CD4-positive, CD25-positive, alpha-beta regulatory T cell (primary cell): ENCODE measurements around the gene CTBP2. TPM values are rescaled to one million over a fixed set of nuclear protein-coding genes. Genes with fewer than 3 reads are reported as not detected.

ENCODE experiments used
- ATAC-seq, 2 donors: fragments of 150-1000 bp; cut with Tn5 transposase; one replicate each; pipeline ENCODE4 v1.10.0; 2021; ENCODE audit warnings: low read depth in 2 of 2, moderate number of reproducible peaks in 2 of 2, moderate library complexity in 1 of 2
- DNase-seq, 3 donors: peaks; one replicate each; pipeline versions ENCODE4 v3.0.0 to v3.0.0-alpha.2; 2012 to 2022; ENCODE audit warnings: mixed read lengths in 1 of 3
- H3K27ac ChIP-seq: one replicate; pipeline ENCODE4 v1.7.0; 2013; ENCODE audit warnings: mild to moderate bottlenecking, low read length; ENCODE audit not compliant: insufficient read depth, poor library complexity, severe bottlenecking
- H3K27me3 ChIP-seq: one replicate; pipeline ENCODE4 v1.7.0; 2013; ENCODE audit warnings: low read length; ENCODE audit not compliant: control insufficient read depth, insufficient read depth
- H3K36me3 ChIP-seq: one replicate; pipeline ENCODE4 v1.7.0; 2013; ENCODE audit warnings: mild to moderate bottlenecking, low read length, moderate library complexity; ENCODE audit not compliant: control insufficient read depth, insufficient read depth
- H3K4me1 ChIP-seq: 2 replicates; pipeline ENCODE4 v1.7.0; 2013; ENCODE audit warnings: mild to moderate bottlenecking, low read length; ENCODE audit not compliant: insufficient read depth, control insufficient read depth, poor library complexity, severe bottlenecking
- H3K4me3 ChIP-seq: one replicate; pipeline ENCODE4 v1.7.0; 2013; ENCODE audit warnings: low read depth, mild to moderate bottlenecking, low read length, moderate library complexity
- H3K9me3 ChIP-seq, 2 experiments: 1 replicate in 1 of 2; 2 replicates in 1 of 2; pipeline ENCODE4 v1.7.0; 2013; ENCODE audit warnings: low read length in 2 of 2, mild to moderate bottlenecking in 1 of 2, moderate library complexity in 1 of 2; ENCODE audit not compliant: control insufficient read depth in 2 of 2
- H3K27ac Mint-ChIP-seq, 3 donors: one replicate each; pipeline ENCODE4 v1.8.0; 2020 to 2022; ENCODE audit warnings: mild to moderate bottlenecking in 3 of 3, mixed read lengths in 3 of 3, moderate library complexity in 2 of 3
- H3K27me3 Mint-ChIP-seq: one replicate; pipeline ENCODE4 v1.8.0; 2022; ENCODE audit warnings: mild to moderate bottlenecking, mixed read lengths
- H3K36me3 Mint-ChIP-seq: one replicate; pipeline ENCODE4 v1.8.0; 2020; ENCODE audit warnings: mixed read lengths
- H3K4me1 Mint-ChIP-seq, 4 donors: one replicate each; pipeline ENCODE4 v1.8.0; 2020 to 2022; ENCODE audit warnings: mixed read lengths in 4 of 4, mild to moderate bottlenecking in 1 of 4
- H3K4me3 Mint-ChIP-seq, 4 donors: one replicate each; pipeline ENCODE4 v1.8.0; 2020 to 2022; ENCODE audit warnings: mild to moderate bottlenecking in 4 of 4, mixed read lengths in 4 of 4, moderate library complexity in 3 of 4
- H3K9me3 Mint-ChIP-seq, 7 donors: one replicate each; pipeline ENCODE4 v1.8.0; 2020 to 2022; ENCODE audit warnings: mixed read lengths in 7 of 7, mild to moderate bottlenecking in 3 of 7, moderate library complexity in 2 of 7
- polyA plus RNA-seq, 4 donors: library from polyadenylated mRNA; unstranded; fragments of 300-500 nt; fragmentation: Illumina TruSeq; gene quantifications; one replicate each; pipeline ENCODE4 v1.2.3, GENCODE V29; 2021
- total RNA-seq: library from RNA; stranded (reverse); gene quantifications from one replicate; pipeline ENCODE4 v1.2.3, GENCODE V29; 2022

CTBP2 gene
- total and polyA plus RNA-seq, 5 donors from 2014 or later = 0.10 to 0.49 (median 0.13) TPM; not detected in 2

- H3K4me1 ChIP-seq = no peaks in the 10 kb centered on the region
- H3K9me3 ChIP-seq = no peaks in the 10 kb centered on the region
- no peaks in the 10 kb centered on the region for H3K9me3 Mint-ChIP-seq
- H3K27me3 ChIP-seq = no peaks in the 10 kb centered on the region
- H3K27ac ChIP-seq = no peak overlapping the region
- peaks cover 8% of the 10 kb centered on the region for H3K27me3 Mint-ChIP-seq
- peak overlapping the region in 1 of 4 donors; percentile 43 for H3K4me3 Mint-ChIP-seq
- no peaks in the 10 kb centered on the region for H3K4me1 Mint-ChIP-seq
- no peak overlapping the region for H3K4me3 ChIP-seq
- H3K27ac Mint-ChIP-seq = no peak overlapping the region
- ATAC-seq (peak in 1 of 2 donors; percentile 6), DNase-seq (no peak)
- no peaks in the 10 kb centered on the region for H3K36me3 ChIP-seq
- no peaks in the 10 kb centered on the region for H3K36me3 Mint-ChIP-seq
These were observed 103.0 kb downstream of the CTBP2 start for GRCh38 chr10:125057158-125058001.

DNA sequence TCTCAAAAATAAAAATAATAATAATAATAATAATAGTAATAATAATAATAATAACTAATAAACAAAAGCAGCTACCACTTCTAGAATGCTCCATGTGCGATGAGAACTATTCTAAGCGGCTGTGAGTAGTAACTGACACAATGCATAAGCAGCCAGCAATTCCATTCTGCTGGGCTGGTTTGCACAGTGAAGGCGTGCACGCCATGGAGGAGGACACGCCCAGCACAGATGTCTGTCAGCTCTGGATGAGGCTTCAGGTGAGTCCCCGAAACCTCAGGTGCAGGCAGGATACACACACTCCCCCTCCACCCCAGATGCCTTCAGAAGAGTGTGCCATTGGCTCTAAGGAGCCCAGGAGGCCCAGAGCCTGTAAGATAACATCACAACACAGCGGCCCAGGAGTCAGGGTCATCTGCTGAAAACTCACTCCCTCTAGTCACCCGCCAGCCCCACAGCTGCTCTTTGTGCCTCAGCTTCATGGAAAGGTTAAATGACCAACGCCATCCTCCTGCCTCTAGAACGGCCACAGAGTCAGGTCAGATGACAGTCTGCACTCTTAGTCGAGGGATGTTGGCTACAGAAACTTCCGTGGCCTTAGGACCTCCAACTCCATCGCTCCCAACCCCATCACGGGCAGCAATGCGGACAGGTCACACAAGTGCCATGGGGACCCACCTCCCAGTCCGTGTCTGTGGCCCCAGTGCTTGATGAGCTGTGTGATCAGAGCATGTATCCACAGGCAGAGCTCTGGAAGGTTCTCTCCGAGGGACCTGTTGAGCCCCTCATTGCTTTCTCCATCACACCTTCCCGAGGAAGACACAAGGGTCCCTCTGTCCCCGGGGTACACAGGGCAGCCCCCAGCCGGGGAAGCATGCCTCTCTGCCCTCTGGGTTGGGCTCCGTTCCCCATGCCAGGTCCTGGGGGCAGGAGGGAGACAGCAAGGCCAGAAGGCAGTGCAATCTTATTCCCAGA, 103.9 kb downstream of the CTBP2 start:
- no peak for DNase-seq
- no peaks in the 10 kb centered on the region for H3K9me3 ChIP-seq
- no peaks in the 10 kb centered on the region for H3K9me3 Mint-ChIP-seq
- peaks cover 8% of the 10 kb centered on the region for H3K27me3 Mint-ChIP-seq
- no peak overlapping the region for H3K27ac ChIP-seq
- no peak overlapping the region for H3K4me3 Mint-ChIP-seq
- no peaks in the 10 kb centered on the region for H3K36me3 ChIP-seq
- no peaks in the 10 kb centered on the region for H3K4me1 ChIP-seq
- no peaks in the 10 kb centered on the region for H3K36me3 Mint-ChIP-seq
- no peaks in the 10 kb centered on the region for H3K4me1 Mint-ChIP-seq
- peak overlapping the region in 1 of 3 donors; percentile 5 for H3K27ac Mint-ChIP-seq
- no peak for ATAC-seq
- no peaks in the 10 kb centered on the region for H3K27me3 ChIP-seq
- no peak overlapping the region for H3K4me3 ChIP-seq

GRCh38 chr10:125055446-125055845, 104.9 kb downstream of the CTBP2 start:
- H3K9me3 ChIP-seq = no peaks in the 10 kb centered on the region

DNA sequence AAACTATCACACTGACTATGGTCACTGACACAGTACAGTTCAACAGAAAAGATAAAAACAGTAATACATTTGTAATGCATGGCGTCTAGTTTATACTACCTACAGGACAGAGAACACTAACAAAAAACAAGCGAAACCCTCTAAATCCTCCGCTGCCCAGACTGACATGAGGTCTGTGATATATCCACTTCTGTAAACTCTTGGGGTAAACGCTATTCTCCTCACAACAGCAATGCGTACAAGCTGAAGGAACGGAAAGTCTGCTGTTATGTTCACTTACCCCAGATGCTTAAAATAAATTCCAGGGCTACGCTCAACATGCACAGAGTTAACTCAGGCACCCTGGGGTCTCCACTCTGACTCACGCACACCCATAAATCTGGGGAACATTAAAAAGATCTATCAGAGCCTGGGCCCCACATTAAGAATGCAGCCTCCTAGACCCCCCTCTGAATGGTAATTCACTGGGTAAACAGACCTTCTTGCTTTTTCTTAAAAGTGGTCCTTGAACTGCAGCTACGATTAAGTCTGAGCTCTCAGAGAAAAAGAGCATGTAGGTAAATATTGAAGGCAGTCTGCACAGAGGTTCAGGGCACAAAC, 105.6 kb downstream of the CTBP2 start:
- H3K27ac ChIP-seq = no peak overlapping the region
- peaks cover 5% of the 10 kb centered on the region for H3K27me3 Mint-ChIP-seq
- H3K4me3 ChIP-seq = no peak overlapping the region
- no peaks in the 10 kb centered on the region for H3K4me1 Mint-ChIP-seq
- H3K27me3 ChIP-seq = no peaks in the 10 kb centered on the region
- H3K36me3 Mint-ChIP-seq = no peaks in the 10 kb centered on the region
- no peak overlapping the region for H3K4me3 Mint-ChIP-seq
- no peak overlapping the region for H3K27ac Mint-ChIP-seq
- H3K36me3 ChIP-seq = no peaks in the 10 kb centered on the region
- DNase-seq (no peak), ATAC-seq (no peak)
- no peaks in the 10 kb centered on the region for H3K9me3 ChIP-seq
- H3K4me1 ChIP-seq = no peaks in the 10 kb centered on the region
- H3K9me3 Mint-ChIP-seq = no peaks in the 10 kb centered on the region

More at GRCh38 chr10:125055446-125055845, 104.9 kb downstream of the CTBP2 start:
- Mint-ChIP-seq H3K4me1 (no peaks in the 10 kb centered on the region), H3K36me3 (no peaks in the 10 kb centered on the region), H3K27ac (no peak overlapping the region), H3K4me3 (no peak overlapping the region), H3K9me3 (no peaks in the 10 kb centered on the region), H3K27me3 (peaks cover 8% of the 10 kb centered on the region)
- no peak for DNase-seq
- Histone ChIP-seq H3K36me3 (no peaks in the 10 kb centered on the region), H3K4me3 (no peak overlapping the region), H3K27ac (no peak overlapping the region), H3K4me1 (no peaks in the 10 kb centered on the region), H3K27me3 (no peaks in the 10 kb centered on the region)
- no peak for ATAC-seq

- Histone ChIP-seq H3K27me3 (no peaks in the 10 kb centered on the region), H3K9me3 (no peaks in the 10 kb centered on the region), H3K4me3 (no peak overlapping the region), H3K4me1 (no peaks in the 10 kb centered on the region), H3K36me3 (no peaks in the 10 kb centered on the region), H3K27ac (no peak overlapping the region)
- ATAC-seq = no peak
- no peaks in the 10 kb centered on the region for H3K9me3 Mint-ChIP-seq
- H3K4me3 Mint-ChIP-seq = no peak overlapping the region
- H3K27ac Mint-ChIP-seq = no peak overlapping the region
- peaks cover 3% of the 10 kb centered on the region for H3K27me3 Mint-ChIP-seq
- no peaks in the 10 kb centered on the region for H3K36me3 Mint-ChIP-seq
- DNase-seq = no peak
- no peaks in the 10 kb centered on the region for H3K4me1 Mint-ChIP-seq
These were observed 106.1 kb downstream of the CTBP2 start for GRCh38 chr10:125054216-125054615.

- Mint-ChIP-seq H3K27me3 (no peaks in the 10 kb centered on the region), H3K9me3 (no peaks in the 10 kb centered on the region), H3K4me1 (no peaks in the 10 kb centered on the region), H3K36me3 (no peaks in the 10 kb centered on the region), H3K27ac (no peak overlapping the region), H3K4me3 (no peak overlapping the region)
- Histone ChIP-seq H3K27me3 (no peaks in the 10 kb centered on the region), H3K4me1 (no peaks in the 10 kb centered on the region), H3K27ac (no peak overlapping the region), H3K9me3 (no peaks in the 10 kb centered on the region), H3K4me3 (no peak overlapping the region), H3K36me3 (no peaks in the 10 kb centered on the region)
- DNase-seq (no peak), ATAC-seq (no peak)
These were observed 108.2 kb downstream of the CTBP2 start for GRCh38 chr10:125052146-125052545.

GRCh38 chr10:125050383-125050782, 110.0 kb downstream of the CTBP2 start:
- Histone ChIP-seq H3K27me3 (no peaks in the 10 kb centered on the region), H3K4me3 (no peak overlapping the region), H3K36me3 (no peaks in the 10 kb centered on the region), H3K4me1 (no peaks in the 10 kb centered on the region), H3K27ac (no peak overlapping the region), H3K9me3 (no peaks in the 10 kb centered on the region)
- DNase-seq (no peak), ATAC-seq (no peak)
- H3K4me3 Mint-ChIP-seq = peak overlapping the region in 1 of 4 donors; percentile 34
- H3K4me1 Mint-ChIP-seq = no peaks in the 10 kb centered on the region
- no peaks in the 10 kb centered on the region for H3K36me3 Mint-ChIP-seq
- no peak overlapping the region for H3K27ac Mint-ChIP-seq
- H3K9me3 Mint-ChIP-seq = no peaks in the 10 kb centered on the region
- H3K27me3 Mint-ChIP-seq = no peaks in the 10 kb centered on the region
